MCF 10A (cell line): ENCODE data around the gene FGF11. TPM values are rescaled to one million over a fixed set of nuclear protein-coding genes. Genes with fewer than 3 reads are reported as not detected.

Experiments
- BruUV-seq: library from RNA; stranded (reverse); fragments of 400-500 nt; replicated peaks from 2 replicates; lab custom pipeline; 2021; lab: Mats Ljungman, UMichigan
- CTCF ChIA-PET: fragments of 300-600 bp; sonication (Branson Sonifier 250); formaldehyde crosslinking; extraction: SDS; loops from one replicate; lab custom pipeline; 2021; ENCODE audit warnings: antibody characterized with exemption, inconsistent platforms; lab: Yijun Ruan, JAX
- POLR2A ChIA-PET: fragments of 300-600, 350-650 bp; sonication (Branson Sonifier 250); formaldehyde crosslinking; extraction: SDS; loops from one replicate; lab custom pipeline; 2020; ENCODE audit warnings: antibody characterized with exemption, inconsistent platforms; lab: Yijun Ruan, JAX
- DNase-seq: peaks from one replicate; pipeline ENCODE4 v3.0.0-alpha.2; 2018; ENCODE audit not compliant: unreplicated experiment
- H3K27ac Mint-ChIP-seq: one replicate; pipeline ENCODE4 v1.8.0; 2022; ENCODE audit warnings: mild to moderate bottlenecking, low read depth, mixed read lengths; ENCODE audit not compliant: unreplicated experiment
- H3K27me3 Mint-ChIP-seq: one replicate; pipeline ENCODE4 v1.8.0; 2022; ENCODE audit warnings: mixed read lengths; ENCODE audit not compliant: insufficient read depth, unreplicated experiment
- H3K36me3 Mint-ChIP-seq: one replicate; pipeline ENCODE4 v1.8.0; 2022; ENCODE audit warnings: mild to moderate bottlenecking, moderate library complexity, mixed read lengths; ENCODE audit not compliant: insufficient read depth, unreplicated experiment
- H3K4me1 Mint-ChIP-seq: one replicate; pipeline ENCODE4 v1.8.0; 2022; ENCODE audit warnings: mixed read lengths; ENCODE audit not compliant: insufficient read depth, unreplicated experiment
- H3K4me3 Mint-ChIP-seq: one replicate; pipeline ENCODE4 v1.8.0; 2022; ENCODE audit warnings: mild to moderate bottlenecking, moderate library complexity, mixed read lengths; ENCODE audit not compliant: unreplicated experiment
- H3K9me3 Mint-ChIP-seq: one replicate; pipeline ENCODE4 v1.8.0; 2022; ENCODE audit warnings: mixed read lengths; ENCODE audit not compliant: unreplicated experiment
- intact Hi-C: fragments of 100-400 bp; cut with micrococcal nuclease; formaldehyde crosslinking; loops from 2 replicates; pipeline ENCODE4 v1.14.1; 2022
- total RNA-seq: library from RNA; stranded (reverse); gene quantifications from 2 replicates; pipeline ENCODE4 v1.2.3, GENCODE V29; 2022
- TF ChIP-seq, protein P1 (sequence below): fragments of 200-600 bp; IDR thresholded peaks from one replicate; pipeline ENCODE4 v1.8.0; 2022; ENCODE audit warnings: antibody characterized with exemption, mild to moderate bottlenecking; ENCODE audit not compliant: unreplicated experiment

Gene FGF11
- total RNA-seq, 1 experiment from 2014 or later, result 0.84 TPM

DNA sequence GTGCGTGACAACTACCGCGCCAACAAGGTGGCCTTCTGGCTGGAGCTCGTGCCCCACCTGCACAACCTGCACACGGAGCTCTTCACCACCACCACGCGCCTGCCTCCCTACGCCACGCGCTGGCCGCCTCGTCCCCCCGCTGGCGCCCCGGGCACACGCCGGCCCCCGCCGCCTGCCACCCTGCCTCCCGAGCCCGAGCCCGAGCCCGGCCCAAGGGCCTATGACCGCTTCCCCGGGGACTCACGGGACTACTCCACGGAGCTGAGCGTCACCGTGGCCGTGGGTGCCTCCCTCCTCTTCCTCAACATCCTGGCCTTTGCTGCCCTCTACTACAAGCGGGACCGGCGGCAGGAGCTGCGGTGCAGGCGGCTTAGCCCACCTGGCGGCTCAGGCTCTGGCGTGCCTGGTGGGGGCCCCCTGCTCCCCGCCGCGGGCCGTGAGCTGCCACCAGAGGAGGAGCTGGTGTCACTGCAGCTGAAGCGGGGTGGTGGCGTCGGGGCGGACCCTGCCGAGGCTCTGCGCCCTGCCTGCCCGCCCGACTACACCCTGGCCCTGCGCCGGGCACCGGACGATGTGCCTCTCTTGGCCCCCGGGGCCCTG lies 22.2 kb upstream of the FGF11 start:
- CTCF ChIA-PET, result no interaction called here
- H3K9me3 Mint-ChIP-seq, result no peaks in the 10 kb centered on the region
- no peaks in the 10 kb centered on the region for H3K36me3 Mint-ChIP-seq

DNA sequence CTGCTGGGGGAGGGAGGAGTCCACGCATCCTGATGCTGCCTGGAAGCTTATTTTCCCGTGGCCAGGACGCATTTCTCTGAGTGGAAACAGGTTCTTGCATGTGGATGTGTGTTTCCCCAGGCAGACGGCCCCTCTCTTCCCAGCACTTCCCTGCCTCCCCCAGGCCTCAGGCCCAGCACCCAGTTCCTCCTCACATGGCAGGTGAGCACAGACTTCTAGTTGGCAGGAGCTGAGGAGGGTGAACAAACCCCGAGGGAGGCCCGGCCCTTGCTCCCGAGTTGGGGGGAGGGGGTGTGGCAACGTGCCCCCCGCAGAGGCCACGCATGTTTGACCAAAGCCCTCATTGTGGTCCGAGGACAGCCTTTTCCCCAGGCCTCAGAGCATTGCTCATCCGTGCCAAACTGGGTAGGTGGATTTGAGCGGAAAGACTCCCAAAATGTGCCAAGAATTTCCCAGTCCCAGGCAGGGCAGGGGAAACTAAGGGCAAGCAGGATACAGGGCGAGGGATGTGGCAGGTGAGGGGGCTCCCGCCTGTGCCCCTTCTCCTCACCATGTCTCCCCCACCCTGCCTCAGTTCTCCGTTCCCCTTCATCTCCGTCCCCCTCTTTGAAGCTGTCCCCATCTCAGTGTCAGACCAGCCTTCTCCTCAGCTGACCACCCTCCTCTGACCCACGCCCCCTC lies 20.7 kb upstream of the FGF11 start:
- ChIA-PET POLR2A (interaction anchor here (0.6 kb wide), 1 partner anchor 34 kb away, joined by 3 read pairs; no protein-coding TSS in a partner anchor), CTCF (interaction anchor here (0.6 kb wide), 1 partner anchor 157 kb away, joined by 3 read pairs; no protein-coding TSS in a partner anchor)
- no TSS peak for BruUV-seq
- H3K9me3 Mint-ChIP-seq, result no peaks in the 10 kb centered on the region
- H3K27me3 Mint-ChIP-seq, result no peaks in the 10 kb centered on the region
- H3K4me3 Mint-ChIP-seq, result no peak overlapping the region
- H3K27ac Mint-ChIP-seq, result no peak overlapping the region
- TF ChIP-seq, protein P1, sequence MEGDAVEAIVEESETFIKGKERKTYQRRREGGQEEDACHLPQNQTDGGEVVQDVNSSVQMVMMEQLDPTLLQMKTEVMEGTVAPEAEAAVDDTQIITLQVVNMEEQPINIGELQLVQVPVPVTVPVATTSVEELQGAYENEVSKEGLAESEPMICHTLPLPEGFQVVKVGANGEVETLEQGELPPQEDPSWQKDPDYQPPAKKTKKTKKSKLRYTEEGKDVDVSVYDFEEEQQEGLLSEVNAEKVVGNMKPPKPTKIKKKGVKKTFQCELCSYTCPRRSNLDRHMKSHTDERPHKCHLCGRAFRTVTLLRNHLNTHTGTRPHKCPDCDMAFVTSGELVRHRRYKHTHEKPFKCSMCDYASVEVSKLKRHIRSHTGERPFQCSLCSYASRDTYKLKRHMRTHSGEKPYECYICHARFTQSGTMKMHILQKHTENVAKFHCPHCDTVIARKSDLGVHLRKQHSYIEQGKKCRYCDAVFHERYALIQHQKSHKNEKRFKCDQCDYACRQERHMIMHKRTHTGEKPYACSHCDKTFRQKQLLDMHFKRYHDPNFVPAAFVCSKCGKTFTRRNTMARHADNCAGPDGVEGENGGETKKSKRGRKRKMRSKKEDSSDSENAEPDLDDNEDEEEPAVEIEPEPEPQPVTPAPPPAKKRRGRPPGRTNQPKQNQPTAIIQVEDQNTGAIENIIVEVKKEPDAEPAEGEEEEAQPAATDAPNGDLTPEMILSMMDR, result no peak
- no peaks in the 10 kb centered on the region for H3K36me3 Mint-ChIP-seq
- intact Hi-C loops, result no loop called here
- peaks cover 5% of the 10 kb centered on the region for H3K4me1 Mint-ChIP-seq
- DNase-seq, result no peak

More for the DNA sequence above, 22.2 kb upstream of the FGF11 start:
- no TSS peak for BruUV-seq
- Mint-ChIP-seq H3K4me1 (peaks cover 5% of the 10 kb centered on the region), H3K4me3 (no peak overlapping the region), H3K27ac (peak overlapping the region; percentile 17), H3K27me3 (no peaks in the 10 kb centered on the region)
- no peak for DNase-seq
- POLR2A ChIA-PET, result no interaction called here
- TF ChIP-seq, protein P1, result no peak
- intact Hi-C loops, result no loop called here

DNA sequence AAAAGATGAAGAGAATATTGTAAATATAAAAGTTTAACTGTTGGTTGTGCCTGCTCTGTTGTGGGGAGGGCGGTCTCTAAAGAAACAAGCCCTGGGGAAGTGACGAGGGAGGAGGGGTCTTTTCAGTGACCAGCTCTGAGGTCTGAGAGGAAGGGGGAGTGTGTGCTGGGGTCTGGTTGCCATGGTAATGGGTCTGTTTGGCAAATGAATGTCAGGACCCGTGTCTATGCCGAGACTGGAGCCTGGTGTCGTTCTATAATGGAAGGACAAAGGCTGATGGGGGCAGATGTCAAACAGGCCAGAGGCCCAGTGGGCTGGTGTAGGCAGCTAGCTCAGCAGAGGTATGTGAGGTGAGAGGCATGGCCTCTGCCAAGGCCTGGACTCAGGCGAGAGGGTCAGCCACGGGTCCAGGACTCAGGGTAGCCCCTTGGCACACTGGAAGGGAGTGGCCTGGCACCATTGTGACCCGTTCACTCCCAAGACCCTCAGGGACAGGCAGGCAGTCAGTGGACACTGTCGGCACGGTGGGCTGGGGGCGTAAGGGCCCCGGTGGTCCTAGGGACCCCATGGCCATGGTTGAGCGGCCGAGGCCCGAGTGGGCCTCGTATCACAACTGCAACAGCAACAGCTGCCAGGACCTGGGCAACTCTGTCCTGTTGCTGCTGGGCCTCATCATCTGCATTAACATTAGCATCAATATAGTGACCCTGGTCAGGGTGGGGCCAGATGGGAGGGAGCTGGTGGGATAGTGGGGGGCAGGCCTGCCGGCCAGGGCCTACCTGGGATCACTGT lies 19.3 kb upstream of the FGF11 start, which contains the start of gene SPEM1:
TSS of gene SPEM1 (plus strand) at position 506 of the 792 bp plus-strand sequence. CDS start at position 567, 61 bp downstream.
- CTCF ChIA-PET, result interaction anchor here (0.6 kb wide), 1 partner anchor 159 kb away, joined by 3 read pairs; no protein-coding TSS in a partner anchor
- H3K27ac Mint-ChIP-seq, result no peak within 1 kb of the TSS

More for the DNA sequence above, 19.3 kb upstream of the FGF11 start, which contains the start of gene SPEM1:
- Mint-ChIP-seq H3K36me3 (no peaks in the 10 kb centered on the region), H3K9me3 (no peaks in the 10 kb centered on the region), H3K4me3 (no peak within 1 kb of the TSS), H3K27me3 (no peaks in the 10 kb centered on the region), H3K4me1 (peaks cover 5% of the 10 kb centered on the region)
- POLR2A ChIA-PET, result interaction anchor here (1.2 to 1.3 kb wide), 3 partner anchors 16 to 55 kb away, joined by 3 to 6 read pairs (median 3); no protein-coding TSS in a partner anchor
- TF ChIP-seq, protein P1, result no peak
- intact Hi-C loops, result no loop called here
- no peak for DNase-seq
- BruUV-seq, result no TSS peak
